Aorta (tissue), 5 donors: Measurements from ENCODE around the gene DGUOK. TPM values are rescaled to one million over a fixed set of nuclear protein-coding genes. Genes with fewer than 3 reads are reported as not detected.

Source experiments
- ATAC-seq: fragments of 200-7000 bp; cut with Tn5 transposase; one replicate; pipeline ENCODE4 v1.9.1; 2022; ENCODE audit warnings: moderate library complexity; ENCODE audit not compliant: low FRiP score
- DNase-seq, 2 donors: peaks; one replicate each; pipeline ENCODE4 v3.0.0-alpha.2; 2020
- H3K27ac ChIP-seq, 2 donors: one replicate each; pipeline ENCODE4 v1.5.1; 2013; ENCODE audit warnings: low read length in 2 of 2, mild to moderate bottlenecking in 2 of 2, moderate library complexity in 2 of 2, control low read depth in 1 of 2, inconsistent platforms in 1 of 2, low read depth in 1 of 2
- H3K27me3 ChIP-seq, 2 donors: one replicate each; pipeline ENCODE4 v1.6.1; 2013; ENCODE audit warnings: control low read depth in 1 of 2, low read length in 1 of 2, mild to moderate bottlenecking in 1 of 2, moderate library complexity in 1 of 2; ENCODE audit not compliant: insufficient read depth in 2 of 2, control insufficient read depth in 1 of 2
- H3K36me3 ChIP-seq, 2 donors: one replicate each; pipeline ENCODE4 v1.6.1; 2013; ENCODE audit warnings: control low read depth in 1 of 2, low read length in 1 of 2, mild to moderate bottlenecking in 1 of 2; ENCODE audit not compliant: insufficient read depth in 2 of 2, control insufficient read depth in 1 of 2
- H3K4me1 ChIP-seq, 2 donors: one replicate each; pipeline ENCODE4 v1.6.1; 2013; ENCODE audit warnings: low read length in 2 of 2, control low read depth in 1 of 2, mild to moderate bottlenecking in 1 of 2, moderate library complexity in 1 of 2; ENCODE audit not compliant: insufficient read depth in 2 of 2, control insufficient read depth in 1 of 2
- H3K4me3 ChIP-seq, 2 donors: one replicate each; pipeline ENCODE4 v1.5.1; 2013; ENCODE audit warnings: low read length in 2 of 2, control low read depth in 1 of 2, mild to moderate bottlenecking in 1 of 2
- H3K9me3 ChIP-seq: one replicate; pipeline ENCODE4 v1.6.1; 2013; ENCODE audit warnings: mild to moderate bottlenecking, low read length; ENCODE audit not compliant: control insufficient read depth
- WGBS, 2 donors: extraction: QIAGEN DNeasy Blood & Tissue Kit; methylation state at CpG; one replicate each; pipeline ENCODE4 v1.1.7; 2013; 5-methylcytosine and 5-hydroxymethylcytosine counted together
- intact Hi-C, 2 donors: fragments of 100-400 bp; cut with DNase I; formaldehyde crosslinking; loops; one replicate each; pipeline versions ENCODE4 v1.14.2 to v1.15.0; 2022
- polyA plus RNA-seq, 2 donors: library from polyadenylated mRNA; stranded (reverse); fragments of 200-250 nt; gene quantifications; one replicate each; pipeline ENCODE4 v1.2.3, GENCODE V29; 2013
- total RNA-seq, 2 donors: library from RNA; stranded (reverse); fragmentation: NEBNext Ultra II Directional; extraction: Animal tissue kit (Norgen Biotek cat#: 25700); gene quantifications; one replicate each; pipeline ENCODE4 v1.2.1, GENCODE V29; 2021
- donor health status: healthy with polysubstance abuse.
- donor health status: Bipolar disorder and iron deficiency.
- donor health status: DM: no; HTN: no; CAD: no.
- donor health status: DM: no; HTN: no; CAD: no.
- donor health status: DM: yes; HTN: yes; CAD: no.

Gene DGUOK
- total and polyA plus RNA-seq, 4 donors = 47.5 to 86.7 (median 67.7) TPM

DNA sequence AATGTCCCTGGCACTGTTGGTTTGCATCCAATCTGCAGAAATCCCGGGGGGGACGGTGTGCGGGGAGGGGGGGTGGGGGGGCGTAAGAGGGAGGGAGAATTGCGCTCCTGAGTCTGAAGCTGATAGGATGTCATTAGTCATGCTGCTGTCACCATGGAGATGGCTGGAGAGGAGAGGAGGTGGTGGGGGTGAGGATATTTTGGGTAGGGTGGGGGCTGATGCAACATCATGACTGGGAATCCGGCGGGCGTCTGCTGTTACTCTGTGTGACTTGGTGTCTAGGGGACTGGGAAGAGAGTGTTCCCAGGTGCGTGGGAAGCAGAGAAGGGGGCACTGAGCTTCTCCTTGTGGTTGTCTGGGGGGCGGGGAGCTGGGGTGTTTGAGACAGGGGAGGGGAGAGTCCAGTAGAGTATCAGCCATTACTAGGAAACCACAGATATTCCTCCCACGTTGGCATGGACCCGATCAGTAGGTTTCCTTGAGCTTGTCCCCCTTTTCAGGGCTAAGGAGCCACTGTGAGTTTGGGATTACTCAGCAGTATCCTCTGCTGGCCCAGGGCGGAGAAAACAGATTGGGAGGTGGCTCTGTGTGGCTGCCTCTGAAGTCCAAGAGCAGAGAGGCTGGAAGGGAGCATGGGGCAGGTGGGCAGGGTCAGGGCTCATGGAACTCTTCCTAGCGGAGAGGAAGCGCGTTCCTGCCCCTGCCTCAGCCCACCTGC is 77.0 kb downstream of the DGUOK start:
- WGBS, 2 donors = 27 to 29% methylated on average over 16 of the region's 16 CpGs
- H3K4me1 ChIP-seq = no peaks in the 10 kb centered on the region
- H3K9me3 ChIP-seq = no peaks in the 10 kb centered on the region
- peak overlapping the region in 1 of 2 donors; percentile 46 for H3K4me3 ChIP-seq
- DNase-seq = peak in 1 of 2 donors; percentile 86
- H3K27me3 ChIP-seq = no peaks in the 10 kb centered on the region
- no peak for ATAC-seq
- H3K27ac ChIP-seq = no peak overlapping the region
- intact Hi-C loops = loop anchor here in 1 of 2 donors (5.0 kb wide), 1 partner anchor 76 kb away; the partner anchor contains the start of gene DGUOK
- H3K36me3 ChIP-seq = no peaks in the 10 kb centered on the region

DNA sequence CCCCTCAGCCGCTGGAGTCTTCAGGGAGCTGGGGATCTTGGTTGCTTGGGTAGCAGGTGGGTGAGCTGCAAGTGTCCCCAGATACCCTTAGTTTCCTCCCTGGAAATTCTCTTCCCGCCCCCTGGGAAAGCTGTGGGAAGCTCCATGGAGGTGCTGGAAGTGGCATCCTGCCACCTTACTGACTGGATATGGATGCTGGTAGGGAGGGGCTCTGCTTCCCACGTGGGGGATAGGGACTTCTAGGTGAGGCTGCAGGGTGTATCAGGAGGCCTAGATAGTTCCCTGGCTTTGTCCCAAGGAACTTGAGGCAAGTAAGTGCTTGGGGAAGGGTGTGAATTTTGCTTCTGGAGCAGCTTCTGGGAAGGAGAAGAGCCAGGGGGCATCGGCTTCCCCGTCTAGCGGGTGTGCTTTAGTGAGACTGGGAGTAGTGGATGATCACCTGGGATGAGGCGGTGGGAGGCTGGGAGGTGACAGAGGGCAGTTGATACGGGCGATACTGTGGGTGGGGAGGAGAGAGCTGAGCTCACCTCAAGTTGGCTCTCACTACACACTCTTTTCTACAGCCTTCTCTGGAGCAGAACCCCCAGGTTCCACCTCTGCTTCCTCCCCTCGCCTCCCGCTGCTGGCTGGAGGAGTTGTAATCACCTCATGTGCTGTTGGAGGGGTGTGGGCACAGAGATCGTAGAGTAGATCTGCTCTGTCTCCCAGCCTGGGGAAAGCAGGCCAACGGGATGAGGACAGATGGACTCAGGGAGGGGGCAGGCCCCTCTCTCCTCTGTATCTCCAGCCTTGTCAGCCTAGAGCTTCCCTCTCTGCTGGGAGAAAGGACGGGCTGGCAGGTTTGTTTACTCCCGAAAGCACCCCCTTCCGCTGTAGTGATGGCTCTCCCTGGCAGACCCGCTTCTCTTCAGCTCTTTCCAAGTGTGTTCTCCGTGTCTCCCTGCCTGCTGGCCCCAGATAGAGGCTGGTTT is 77.8 kb downstream of the DGUOK start:
- no peak for ATAC-seq
- no peaks in the 10 kb centered on the region for H3K4me1 ChIP-seq

DNA sequence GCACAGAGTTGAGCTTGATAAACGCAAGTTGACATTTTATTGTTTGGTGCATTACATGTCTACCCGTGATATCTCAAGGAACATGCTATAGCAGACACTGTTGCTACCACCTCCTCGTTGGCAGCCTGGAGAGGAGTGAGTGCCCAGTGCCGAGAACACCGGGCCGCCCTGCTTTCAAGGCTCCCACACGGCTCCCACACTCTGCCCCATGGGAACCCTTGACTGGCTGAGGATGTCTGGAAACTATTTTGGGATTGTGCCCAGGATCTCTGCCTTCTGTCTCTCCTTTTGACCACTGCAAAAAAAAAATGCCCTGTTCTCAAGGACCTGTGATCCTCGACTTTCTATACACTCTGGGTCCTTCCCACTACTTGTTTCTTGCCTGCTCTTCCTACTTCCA is 79.1 kb downstream of the DGUOK start:
- ATAC-seq (no peak), DNase-seq (no peak)
- intact Hi-C loops = no loop called here
- no peaks in the 10 kb centered on the region for H3K4me1 ChIP-seq
- no peaks in the 10 kb centered on the region for H3K36me3 ChIP-seq
- WGBS, 2 donors = 21 to 28% methylated on average over 8 of the region's 8 CpGs
- H3K4me3 ChIP-seq = no peak overlapping the region
- no peaks in the 10 kb centered on the region for H3K9me3 ChIP-seq
- no peak overlapping the region for H3K27ac ChIP-seq
- no peaks in the 10 kb centered on the region for H3K27me3 ChIP-seq

More for the DNA sequence above, 77.8 kb downstream of the DGUOK start:
- H3K27ac ChIP-seq = no peak overlapping the region
- H3K9me3 ChIP-seq = no peaks in the 10 kb centered on the region
- no peaks in the 10 kb centered on the region for H3K27me3 ChIP-seq
- WGBS, 2 donors = 86 to 88% methylated on average over 18 of the region's 18 CpGs
- H3K4me3 ChIP-seq = no peak overlapping the region
- DNase-seq = no peak
- intact Hi-C loops = loop anchor here in 1 of 2 donors (5.0 kb wide), 1 partner anchor 77 kb away; the partner anchor contains the start of gene DGUOK
- H3K36me3 ChIP-seq = no peaks in the 10 kb centered on the region

DNA sequence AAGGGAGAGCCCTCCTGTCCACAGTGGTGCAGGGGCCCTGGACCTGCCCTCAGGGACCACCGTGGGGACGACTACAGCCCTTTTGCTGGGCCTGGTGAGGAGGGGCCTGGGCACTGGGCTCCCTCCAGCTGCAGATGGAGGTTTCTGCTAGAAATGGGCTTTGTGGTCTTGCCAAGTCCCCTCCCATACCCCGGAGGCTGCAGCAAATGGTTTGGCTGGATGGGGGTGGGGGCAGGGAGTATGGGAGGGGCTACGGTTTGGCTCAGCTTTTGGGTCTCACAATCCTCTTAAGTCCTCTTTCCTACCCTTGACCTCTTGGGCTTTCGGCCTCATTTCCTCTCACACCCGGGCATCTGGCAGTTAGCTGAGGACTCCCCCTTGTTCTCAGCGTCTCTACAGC is 79.8 kb downstream of the DGUOK start:
- WGBS, 2 donors = 63 to 65% methylated on average over 7 of the region's 7 CpGs
- DNase-seq = no peak
- no peak overlapping the region for H3K4me3 ChIP-seq
- no peak for ATAC-seq
- intact Hi-C loops = no loop called here
- no peaks in the 10 kb centered on the region for H3K9me3 ChIP-seq
- no peak overlapping the region for H3K27ac ChIP-seq
- no peaks in the 10 kb centered on the region for H3K36me3 ChIP-seq
- no peaks in the 10 kb centered on the region for H3K27me3 ChIP-seq
- no peaks in the 10 kb centered on the region for H3K4me1 ChIP-seq

DNA sequence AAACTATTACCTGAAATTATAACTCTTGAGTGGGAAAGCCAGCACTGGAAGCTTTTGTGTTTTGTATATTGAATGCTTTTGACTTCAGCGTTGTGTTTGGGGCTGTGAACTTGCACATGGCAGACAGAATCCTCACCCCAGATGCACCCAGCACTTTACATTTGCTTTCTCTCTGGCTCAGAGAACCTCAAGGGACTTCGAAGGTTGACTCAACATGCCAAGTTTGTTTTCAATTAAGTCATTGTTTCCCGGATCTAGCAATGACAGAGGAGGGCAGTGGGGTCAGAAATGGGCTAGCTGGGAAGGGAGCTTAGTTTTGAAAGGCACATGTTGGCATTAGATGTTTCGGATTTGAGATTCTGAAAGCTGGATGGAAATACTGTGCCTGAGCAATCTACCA is 80.4 kb downstream of the DGUOK start:
- DNase-seq (no peak), ATAC-seq (no peak)
- no peaks in the 10 kb centered on the region for H3K9me3 ChIP-seq
- no peaks in the 10 kb centered on the region for H3K36me3 ChIP-seq
- no peaks in the 10 kb centered on the region for H3K4me1 ChIP-seq
- intact Hi-C loops = no loop called here
- no peak overlapping the region for H3K27ac ChIP-seq
- no peaks in the 10 kb centered on the region for H3K27me3 ChIP-seq
- H3K4me3 ChIP-seq = no peak overlapping the region
- 58% methylated on average over 4 of the region's 4 CpGs for WGBS, 2 donors

DNA sequence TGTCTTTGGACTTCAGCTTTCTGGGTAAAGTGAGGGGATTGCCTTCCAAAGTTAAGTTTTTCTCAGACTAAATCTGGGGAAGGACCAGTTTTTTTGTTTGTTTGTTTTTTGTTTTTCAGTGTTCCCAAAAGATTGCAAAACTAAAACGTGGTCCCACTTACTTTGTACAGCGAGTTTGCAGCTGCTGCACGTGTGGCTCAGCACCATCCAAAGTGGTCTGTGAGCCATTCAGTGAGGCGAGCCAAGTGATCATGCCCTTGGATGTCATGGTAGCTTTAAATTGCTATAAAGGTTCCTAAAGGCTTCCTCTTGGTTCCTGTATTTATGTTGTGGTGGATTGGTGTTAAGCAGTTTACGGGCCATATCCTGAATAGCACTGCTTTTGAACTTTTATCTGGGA is 81.0 kb downstream of the DGUOK start:
- ATAC-seq (no peak), DNase-seq (no peak)
- Histone ChIP-seq H3K9me3 (no peaks in the 10 kb centered on the region), H3K27me3 (no peaks in the 10 kb centered on the region), H3K4me3 (no peak overlapping the region), H3K36me3 (no peaks in the 10 kb centered on the region), H3K27ac (no peak overlapping the region), H3K4me1 (no peaks in the 10 kb centered on the region)
- 94 to 96% methylated on average over 5 of the region's 5 CpGs for WGBS, 2 donors
- intact Hi-C loops = no loop called here

Other genes with a start within 250 kb of the DGUOK start
- gene TPRKB, start 189.5 kb upstream of the DGUOK start, total RNA-seq = 10 to 100 TPM; 21.3 to 24.1 TPM
- 10 to 100 TPM; 57.6 to 76.5 TPM for gene TPRKB, start 189.5 kb upstream of the DGUOK start, polyA plus RNA-seq
- 10 to 100 TPM; 22.1 to 27.6 TPM for gene DUSP11, start 146.8 kb upstream of the DGUOK start, total RNA-seq
- 10 to 100 TPM; 16.5 to 17.8 TPM for gene DUSP11, start 146.8 kb upstream of the DGUOK start, polyA plus RNA-seq
- gene C2orf78, start 142.7 kb upstream of the DGUOK start, total RNA-seq = not detected
- gene C2orf78, start 142.7 kb upstream of the DGUOK start, polyA plus RNA-seq = not detected
- gene STAMBP, start 97.9 kb upstream of the DGUOK start, total RNA-seq = 10 to 100 TPM; 32.4 to 33.2 TPM
- 10 to 100 TPM; 32.3 to 43.5 TPM for gene STAMBP, start 97.9 kb upstream of the DGUOK start, polyA plus RNA-seq
- 1,000 to 10,000 TPM in 1 of 2 donors, 100 to 1,000 TPM in 1; 416 to 1,843 TPM for gene ACTG2, start 33.9 kb upstream of the DGUOK start, total RNA-seq
- gene ACTG2, start 33.9 kb upstream of the DGUOK start, polyA plus RNA-seq = 100 to 1,000 TPM; 119 to 301 TPM
- 10 to 100 TPM in 1 of 2 donors, 1 to 10 TPM in 1; 9.5 to 12.1 TPM for gene TET3, start 58.0 kb downstream of the DGUOK start, total RNA-seq
- gene TET3, start 58.0 kb downstream of the DGUOK start, polyA plus RNA-seq = 1 to 10 TPM; 1.0 to 1.9 TPM
- gene BOLA3, start 221.0 kb downstream of the DGUOK start, total RNA-seq = 10 to 100 TPM; 13.6 to 15.3 TPM
- 10 to 100 TPM; 44.7 to 85.1 TPM for gene BOLA3, start 221.0 kb downstream of the DGUOK start, polyA plus RNA-seq